NT2/D1 (cell line): Measurements from ENCODE around the gene MIEF1.

ENCODE experiments used
- SUZ12 ChIP-seq: IDR thresholded peaks from 2 replicates; pipeline ENCODE4 v1.6.1; 2011; ENCODE audit not compliant: insufficient read length, insufficient read depth; ENCODE audit errors: extremely low read depth
- YY1 ChIP-seq: IDR thresholded peaks from 2 replicates; pipeline ENCODE4 v1.6.1; 2011; ENCODE audit not compliant: insufficient read length, insufficient read depth

GRCh38 chr22:39512026-39512425, 9.9 kb downstream of the MIEF1 start:
- TF ChIP-seq SUZ12 = no peak
- no peak for TF ChIP-seq YY1
